HepG2 (cell line): ENCODE measurements around the gene PRRT1. TPM values are rescaled to one million over a fixed set of nuclear protein-coding genes. Genes with fewer than 3 reads are reported as not detected.

Source experiments
- ATF7-NPFF ChIP-seq: sonication (generic); formaldehyde crosslinking; IDR thresholded peaks from 2 replicates; pipeline ENCODE4 v1.8.1; 2023; ENCODE audit warnings: mild to moderate bottlenecking, low read depth, missing genetic modification reagents, moderate library complexity
- BRF2 ChIP-seq: sonication (generic); formaldehyde crosslinking; IDR thresholded peaks from 2 replicates; pipeline ENCODE4 v1.8.1; 2022; ENCODE audit warnings: mild to moderate bottlenecking, missing genetic modification reagents
- DMAP1 ChIP-seq: IDR thresholded peaks from 2 replicates; pipeline ENCODE4 v1.6.1; 2016
- DNMT1 ChIP-seq: sonication (generic); formaldehyde crosslinking; IDR thresholded peaks from 2 replicates; pipeline ENCODE4 v1.5.1; 2020; ENCODE audit warnings: mild to moderate bottlenecking, missing genetic modification reagents
- FOXP4 ChIP-seq: sonication (generic); formaldehyde crosslinking; IDR thresholded peaks from 2 replicates; pipeline ENCODE4 v1.4.0; 2020; ENCODE audit warnings: missing genetic modification reagents
- GABPB1 ChIP-seq: IDR thresholded peaks from 2 replicates; pipeline ENCODE4 v1.6.1; 2016; ENCODE audit warnings: mild to moderate bottlenecking, missing genetic modification reagents, moderate library complexity, missing compliant biosample characterization
- GLI4 ChIP-seq: sonication (generic); formaldehyde crosslinking; IDR thresholded peaks from 2 replicates; pipeline ENCODE4 v1.5.1; 2020; ENCODE audit warnings: missing genetic modification reagents, mild to moderate bottlenecking, moderate library complexity, borderline replicate concordance
- HIVEP1 ChIP-seq: sonication (generic); formaldehyde crosslinking; IDR thresholded peaks from 2 replicates; pipeline ENCODE4 v1.4.0; 2020; ENCODE audit warnings: mild to moderate bottlenecking, missing genetic modification reagents
- HNRNPK ChIP-seq: fragments of 200-400 bp; formaldehyde crosslinking; IDR thresholded peaks from 2 replicates; pipeline ENCODE4 v1.6.1; 2018; ENCODE audit warnings: low read length, low read depth, moderate library complexity, mild to moderate bottlenecking; ENCODE audit not compliant: poor library complexity, severe bottlenecking
- MXI1 ChIP-seq: IDR thresholded peaks from 3 replicates; pipeline ENCODE4 v1.6.1; 2012; ENCODE audit warnings: low read depth, low read length, inconsistent platforms, borderline replicate concordance
- NCOR1 ChIP-seq: fragments of 200-600 bp; sonication (generic); IDR thresholded peaks from 2 replicates; pipeline ENCODE4 v1.7.0; 2017; ENCODE audit warnings: antibody characterized with exemption, low read length, borderline replicate concordance
- PBX2 ChIP-seq: IDR thresholded peaks from 2 replicates; pipeline ENCODE4 v1.6.1; 2016; ENCODE audit warnings: control low read depth
- POLR2G ChIP-seq: fragments of 200-400 bp; formaldehyde crosslinking; IDR thresholded peaks from 2 replicates; pipeline ENCODE4 v1.6.1; 2018; ENCODE audit warnings: mild to moderate bottlenecking, low read depth, low read length, moderate library complexity
- YY1 ChIP-seq: IDR thresholded peaks from 2 replicates; pipeline ENCODE4 v1.6.1; 2011; ENCODE audit warnings: low read length, low read depth, moderate library complexity, mild to moderate bottlenecking; ENCODE audit not compliant: insufficient read depth, insufficient replicate concordance
- ZBTB37 ChIP-seq: sonication (generic); formaldehyde crosslinking; IDR thresholded peaks from 2 replicates; pipeline ENCODE4 v1.4.0; 2020; ENCODE audit warnings: mild to moderate bottlenecking, missing genetic modification reagents
- ZFY ChIP-seq: sonication (generic); formaldehyde crosslinking; IDR thresholded peaks from 2 replicates; pipeline ENCODE4 v1.4.0; 2020; ENCODE audit warnings: missing genetic modification reagents
- ZMYM3 ChIP-seq: sonication (generic); formaldehyde crosslinking; IDR thresholded peaks from 2 replicates; pipeline ENCODE4 v1.5.1; 2020; ENCODE audit warnings: mild to moderate bottlenecking, missing genetic modification reagents
- ZNF17 ChIP-seq: sonication (generic); formaldehyde crosslinking; IDR thresholded peaks from 2 replicates; pipeline ENCODE4 v1.5.0; 2020; ENCODE audit warnings: mild to moderate bottlenecking, missing genetic modification reagents
- ZNF362 ChIP-seq: sonication (generic); formaldehyde crosslinking; IDR thresholded peaks from 2 replicates; pipeline ENCODE4 v1.4.0; 2020; ENCODE audit warnings: missing genetic modification reagents, mild to moderate bottlenecking, borderline replicate concordance
- ZNF510 ChIP-seq: sonication (generic); formaldehyde crosslinking; IDR thresholded peaks from 2 replicates; pipeline ENCODE4 v1.4.0; 2020; ENCODE audit warnings: low read depth, mild to moderate bottlenecking, missing genetic modification reagents
- ZNF572 ChIP-seq: sonication (generic); formaldehyde crosslinking; IDR thresholded peaks from 2 replicates; pipeline ENCODE4 v1.5.1; 2020; ENCODE audit warnings: mild to moderate bottlenecking, missing genetic modification reagents
- ZNF83 ChIP-seq: sonication (generic); formaldehyde crosslinking; IDR thresholded peaks from 2 replicates; pipeline ENCODE4 v1.4.0; 2020; ENCODE audit warnings: missing genetic modification reagents, mild to moderate bottlenecking, borderline replicate concordance
- polyA plus RNA-seq, 8 experiments: library from polyadenylated mRNA; depleted of rRNA in 3 of 8; stranded (reverse) in 7 of 8; unstranded in 1 of 8; fragments of >200 nt; fragmentation: Illumina TruSeq in 4 of 8; extraction: Trizol in 4 of 8; gene quantifications; 2 replicates each; pipeline versions ENCODE4 v1.2.1 to v1.2.3, GENCODE V29; 2011 to 2016; ENCODE audit warnings: low read depth in 4 of 8, missing spikeins in 1 of 8, mixed read lengths in 1 of 8; ENCODE audit not compliant: insufficient read depth in 1 of 8
- total RNA-seq, 5 experiments: library from RNA; depleted of rRNA; stranded (reverse); fragments of >200 nt; fragmentation: Illumina TruSeq; extraction: Trizol; gene quantifications; 2 replicates each; pipeline ENCODE4 v1.2.3, GENCODE V29; 2016; ENCODE audit warnings: low read depth in 1 of 5

PRRT1 gene
- total and polyA plus RNA-seq, 2 of the 13 experiments (the other 11 are each of a cell fraction or from before 2014, with no cell fraction given): 0.64 to 1.4 TPM

- TF ChIP-seq ZMYM3 (CRISPR knock-in tag): 0 out of 2 replicates have a peak, but pooled peaks have one; percentile 30
- no peak for TF ChIP-seq BRF2 (CRISPR knock-in tag)
- peak; percentile 23; the same call in 1 of the 2 replicates for TF ChIP-seq GLI4
- peak; percentile 98 for TF ChIP-seq PBX2 (CRISPR knock-in tag)
- TF ChIP-seq ZNF510: peak; percentile 77; the same call in 1 of the 2 replicates
- TF ChIP-seq ZFY (CRISPR knock-in tag): peak; percentile 58
- TF ChIP-seq HIVEP1 (CRISPR knock-in tag): peak; percentile 83
- TF ChIP-seq YY1: peak; percentile 32
- peak; percentile 98; the same call in 1 of the 2 replicates for TF ChIP-seq ZNF572 (CRISPR knock-in tag)
- peak; percentile 98 for TF ChIP-seq HNRNPK
- peak; percentile 94 for TF ChIP-seq GABPB1 (CRISPR knock-in tag)
- 0 out of 2 replicates have a peak, but pooled peaks have one; percentile 65 for TF ChIP-seq ZBTB37 (CRISPR knock-in tag)
- TF ChIP-seq MXI1: peak; percentile 46; the same call in 1 of the 3 replicates
- TF ChIP-seq ATF7-NPFF: peak; percentile 78; the same call in 1 of the 2 replicates
- TF ChIP-seq NCOR1: peak; percentile 69; the same call in 1 of the 2 replicates
- peak; percentile 36; the same call in 1 of the 2 replicates for TF ChIP-seq FOXP4 (CRISPR knock-in tag)
- TF ChIP-seq DMAP1 (CRISPR knock-in tag): peak; percentile 49; the same call in 1 of the 2 replicates
- 0 out of 2 replicates have a peak, but pooled peaks have one; percentile 71 for TF ChIP-seq DNMT1 (CRISPR knock-in tag)
- TF ChIP-seq ZNF83: peak; percentile 82; the same call in 1 of the 2 replicates
- TF ChIP-seq ZNF17 (CRISPR knock-in tag): no peak
- TF ChIP-seq POLR2G: peak; percentile 84
- TF ChIP-seq ZNF362 (CRISPR knock-in tag): peak; percentile 96
These were observed 24.2 kb upstream of the PRRT1 start, which contains the start of gene AGPAT1 (continued) for GRCh38 chr6:32175711-32176475.
